ENCODE measurements around the gene PLCB1.

GRCh38 chr20:8353512-8353911, 221.4 kb downstream of the PLCB1 start:
- TF ChIP-seq CTCF (optimal IDR thresholded peaks at IDR 0.05 in 1 of 3, IDR thresholded peaks at IDR 0.05 in 1 of 3, conservative IDR thresholded peaks at IDR 0.05 in 1 of 3; ENCODE audit: extremely low read depth in 1 of 3, insufficient read depth in 2 of 3, low read length in 3 of 3) (no peak), EZH2 (IDR thresholded peaks at IDR 0.05; ENCODE audit: low read length) (no peak)

Measured in keratinocyte (primary cell).